HG02763 (cell line): Measurements from ENCODE around the gene SEC16A.
"Not testable (repeated sequence)": the region's sequence is repeated elsewhere in the genome, so short reads cannot be mapped to it uniquely, and the experiment has no call there.

ENCODE experiments used
- ATAC-seq: cut with Tn5 transposase; IDR thresholded peaks from one replicate; pipeline ENCODE4 v1.9.1; 2021; ENCODE audit warnings: mild to moderate bottlenecking, moderate library complexity; ENCODE audit not compliant: unreplicated experiment

Gene SEC16A

DNA sequence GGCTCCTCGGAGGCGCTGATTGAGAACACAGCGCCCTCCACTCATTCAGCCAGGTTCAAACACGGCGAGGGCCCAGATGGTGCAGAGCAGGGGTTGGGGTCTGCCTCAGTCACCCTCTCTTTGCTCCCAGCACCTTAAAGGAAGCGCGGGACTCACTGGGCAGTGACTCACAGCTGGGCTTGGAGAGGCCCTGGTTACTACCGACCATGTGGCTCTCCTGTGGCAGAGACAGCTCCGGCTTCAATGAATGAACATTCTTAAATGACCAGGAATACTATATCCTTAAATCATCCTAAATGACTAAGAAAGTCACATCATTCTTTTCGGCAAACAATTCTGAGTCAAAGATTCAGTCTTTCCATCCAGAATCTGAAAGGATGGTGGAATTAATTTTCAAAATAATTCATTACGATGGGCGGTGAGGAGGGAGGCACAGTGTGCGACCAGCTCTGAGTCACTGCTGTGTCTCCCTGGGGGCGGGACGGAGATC is 41.6 kb downstream of the SEC16A start:
- no peak for ATAC-seq

GRCh38 chr9:136439481-136440408 is 43.1 kb downstream of the SEC16A start, which contains the start of gene INPP5E:
TSS of gene INPP5E (minus strand) at chr9:136439845. CDS start at chr9:136439419, 426 bp downstream.
- peak; percentile 76 for ATAC-seq

DNA sequence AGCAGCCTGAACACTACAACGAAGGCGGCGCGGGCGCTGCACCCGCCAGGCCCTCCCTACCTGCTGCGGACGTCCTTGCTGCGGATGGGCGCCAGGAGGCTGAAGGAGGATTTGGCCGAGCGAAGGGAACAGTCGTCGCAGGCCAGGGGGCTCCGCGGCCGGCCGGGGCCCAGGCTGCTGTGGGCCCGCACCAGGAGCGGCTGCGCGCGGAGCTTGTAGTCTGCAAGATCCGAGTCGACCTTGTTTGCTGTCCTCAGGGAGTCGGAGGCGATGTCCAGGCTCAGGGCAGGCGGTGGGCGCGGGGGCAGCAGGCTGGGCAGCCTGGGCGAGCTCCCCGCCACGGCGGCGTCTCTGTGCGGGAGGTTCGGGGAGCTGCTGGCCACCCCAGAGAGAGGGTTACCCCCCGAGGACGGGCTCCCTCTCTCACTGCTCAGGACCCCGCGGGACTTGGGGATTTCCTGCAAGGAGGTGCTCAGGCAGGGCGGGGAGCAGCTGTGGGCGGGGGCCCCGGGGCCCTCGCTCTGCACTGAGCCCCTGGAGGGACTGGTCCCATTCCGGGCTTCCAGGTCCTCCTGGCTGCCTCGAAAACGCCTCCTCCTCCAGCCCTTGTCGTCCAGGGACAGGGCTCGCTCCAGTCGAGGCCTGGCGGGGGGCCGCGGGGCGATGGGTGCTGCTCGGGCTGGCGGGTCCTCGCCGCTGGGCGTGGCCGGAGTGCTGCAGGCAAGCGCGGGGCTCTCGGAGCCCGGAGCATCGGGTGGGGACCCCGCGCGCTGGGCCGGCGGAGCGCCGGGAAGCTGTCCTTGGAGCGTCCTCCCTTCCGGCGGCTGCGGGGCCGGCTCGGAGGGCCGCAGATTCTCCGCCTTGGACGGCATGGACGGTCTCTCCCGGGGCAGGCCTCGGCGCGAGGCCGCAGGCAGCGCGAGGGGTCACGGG is 44.0 kb downstream of the SEC16A start:
- ATAC-seq, result peak; percentile 36

DNA sequence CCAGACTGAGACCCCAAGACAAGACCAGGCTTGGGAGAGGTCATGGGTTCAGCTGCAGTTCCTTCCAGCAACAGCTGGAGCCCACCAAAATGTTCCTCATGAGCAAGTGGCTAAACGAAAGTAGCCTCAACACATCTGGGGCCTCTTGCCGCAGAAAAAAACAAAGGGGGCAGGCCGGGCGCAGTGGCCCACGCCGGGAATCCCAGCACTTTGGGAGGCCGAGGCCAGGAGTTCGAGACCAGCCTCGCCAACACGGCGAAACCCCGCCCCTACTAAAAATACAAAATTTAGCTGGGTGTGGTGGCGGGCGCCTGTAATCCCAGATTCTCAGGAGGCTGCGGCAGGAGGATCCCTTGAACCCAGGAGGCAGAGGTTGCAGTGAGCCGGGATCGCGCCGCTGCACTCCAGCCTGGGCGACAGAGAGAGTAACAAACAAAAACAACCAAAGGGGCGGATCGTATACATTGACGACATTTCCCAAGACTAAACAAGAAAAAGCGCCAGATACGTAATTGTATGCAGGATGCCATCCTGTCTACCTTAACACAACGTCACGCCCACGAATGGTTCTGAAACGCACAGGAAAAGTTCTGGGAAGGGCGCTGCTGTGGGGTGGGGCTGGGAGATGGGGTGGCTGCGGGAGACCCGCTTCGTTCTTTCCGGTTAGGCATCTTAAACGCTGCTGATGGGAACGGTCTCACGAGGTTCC is 44.8 kb downstream of the SEC16A start:
- no peak for ATAC-seq

DNA sequence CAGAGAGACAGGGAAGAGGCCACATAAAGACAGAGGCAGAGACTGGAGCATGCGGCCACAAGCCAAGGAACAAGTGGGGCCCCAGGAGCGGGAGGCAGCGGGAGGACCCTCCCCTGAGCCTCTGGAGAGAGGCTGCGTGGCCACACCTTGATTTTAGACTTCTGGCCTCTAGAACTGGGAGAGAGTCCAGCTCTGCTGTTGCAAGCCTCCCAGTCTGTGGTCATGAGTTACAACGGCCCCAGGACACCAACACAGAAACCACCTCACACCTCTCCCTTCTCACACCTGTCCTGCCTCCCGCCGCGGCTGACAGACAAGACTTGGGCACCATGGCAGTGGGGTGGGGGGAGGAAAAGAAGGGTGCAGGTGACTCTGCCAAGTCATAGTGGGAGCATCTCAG is 45.4 kb downstream of the SEC16A start:
- no peak for ATAC-seq

DNA sequence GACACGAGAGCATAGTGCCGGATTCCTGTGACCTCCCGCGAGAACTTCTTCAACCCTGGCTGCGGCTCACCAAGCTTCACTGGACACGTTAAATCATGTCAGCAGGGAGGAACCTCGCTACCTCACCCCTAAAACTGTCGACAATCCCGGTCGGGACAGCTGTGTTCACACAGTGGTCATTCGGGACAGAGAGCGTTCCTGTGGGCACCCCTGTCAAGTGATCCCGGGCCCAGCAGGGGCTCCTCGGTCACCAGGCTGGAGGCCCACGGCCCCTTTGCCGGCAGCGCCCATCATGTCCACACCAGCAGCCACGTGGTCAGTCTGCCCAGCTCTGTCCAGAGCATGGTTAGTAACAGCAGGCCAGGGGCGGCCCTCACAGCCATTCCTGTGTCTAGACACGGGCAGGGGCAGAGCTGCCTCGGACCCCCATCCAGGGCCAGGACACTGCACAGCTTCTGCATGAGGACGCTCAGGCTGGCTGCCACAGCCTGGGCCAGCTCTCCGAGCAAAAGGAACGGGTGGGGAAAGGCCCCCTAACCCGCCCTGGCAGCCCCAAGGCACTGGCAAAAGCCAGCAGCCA is 46.7 kb downstream of the SEC16A start:
- ATAC-seq, result no peak

DNA sequence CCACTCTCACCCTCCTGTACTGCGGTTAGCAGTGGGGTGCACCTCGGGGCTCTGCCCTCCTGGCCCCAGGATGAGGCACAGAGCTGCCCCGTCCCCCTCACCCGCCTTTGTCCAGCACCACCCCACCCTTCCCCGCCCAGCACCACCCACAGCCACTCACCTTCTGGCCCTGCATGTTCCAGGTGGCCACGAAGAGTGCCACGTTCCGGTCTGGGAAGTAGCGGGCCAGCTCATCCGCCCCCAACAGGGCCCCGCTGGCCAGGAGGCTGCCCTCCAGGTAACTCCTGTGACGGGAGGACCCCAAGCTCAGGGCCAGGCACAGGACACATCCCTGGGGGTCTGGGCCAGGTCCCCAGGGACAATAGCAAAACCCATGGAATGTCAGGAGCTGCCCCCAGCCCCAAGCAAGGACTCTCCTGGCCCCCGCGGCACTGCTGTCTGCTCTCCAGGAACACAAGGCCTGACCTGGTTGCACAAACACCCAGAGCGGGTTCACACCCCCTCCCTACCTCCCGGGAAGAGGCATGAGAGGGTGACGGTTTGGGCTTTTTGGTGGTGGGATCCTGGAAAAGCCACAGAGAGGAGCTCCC is 48.2 kb downstream of the SEC16A start:
- no peak for ATAC-seq

GRCh38 chr9:136433849-136434579 is 48.8 kb downstream of the SEC16A start:
- ATAC-seq, result no peak

DNA sequence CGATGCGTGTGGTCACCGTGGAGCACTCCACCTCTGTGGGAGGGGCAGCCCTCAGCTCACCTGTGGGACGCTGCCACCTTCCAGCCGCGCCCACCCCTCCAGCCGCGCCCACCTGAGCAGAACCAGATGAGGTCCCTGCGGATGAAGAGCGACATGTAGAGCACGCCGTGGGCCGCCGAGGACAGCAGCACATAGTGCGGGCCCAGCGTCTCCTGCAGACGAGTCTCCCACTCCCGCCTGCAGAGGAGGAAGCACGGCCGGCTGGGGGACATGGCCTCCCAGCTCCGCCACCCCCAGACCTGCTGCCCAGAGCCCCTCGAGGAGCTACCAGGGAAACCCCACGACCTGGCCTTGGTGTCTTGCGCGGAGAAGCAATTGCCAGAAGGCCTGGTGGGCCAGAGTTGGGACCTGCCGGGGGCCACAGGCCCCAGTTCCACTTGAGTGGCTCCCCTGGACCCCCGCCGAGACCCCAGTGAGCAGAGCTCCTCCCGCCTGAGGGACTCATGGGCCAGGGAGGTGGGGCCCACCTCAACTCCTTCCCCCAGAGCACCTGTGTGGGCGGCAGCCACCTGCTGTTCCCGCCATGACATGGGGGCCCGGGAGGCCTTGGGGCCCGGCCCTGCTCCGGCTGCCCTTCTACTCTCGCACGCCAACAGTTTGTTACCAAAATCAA is 49.7 kb downstream of the SEC16A start:
- no peak for ATAC-seq

DNA sequence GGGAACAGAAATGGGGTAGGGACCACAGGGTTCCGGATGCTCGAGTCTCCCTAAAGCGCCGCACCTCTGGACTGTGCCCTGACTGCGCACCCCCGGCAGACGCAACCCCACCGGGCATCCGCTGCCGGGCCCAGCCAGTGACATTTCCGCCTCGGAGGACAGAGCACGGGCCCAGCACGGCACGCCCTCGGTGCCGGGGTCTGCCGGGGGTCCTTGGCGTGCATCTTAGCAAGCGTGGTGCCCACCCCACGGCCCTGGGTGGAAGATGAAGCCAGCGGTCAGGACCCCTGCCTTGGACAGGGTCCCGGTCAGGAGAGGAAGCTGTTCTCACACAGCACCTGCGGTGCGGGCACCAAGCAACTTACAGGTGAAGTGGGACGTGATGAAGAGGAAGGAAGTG is 50.2 kb downstream of the SEC16A start:
- ATAC-seq, result no peak

DNA sequence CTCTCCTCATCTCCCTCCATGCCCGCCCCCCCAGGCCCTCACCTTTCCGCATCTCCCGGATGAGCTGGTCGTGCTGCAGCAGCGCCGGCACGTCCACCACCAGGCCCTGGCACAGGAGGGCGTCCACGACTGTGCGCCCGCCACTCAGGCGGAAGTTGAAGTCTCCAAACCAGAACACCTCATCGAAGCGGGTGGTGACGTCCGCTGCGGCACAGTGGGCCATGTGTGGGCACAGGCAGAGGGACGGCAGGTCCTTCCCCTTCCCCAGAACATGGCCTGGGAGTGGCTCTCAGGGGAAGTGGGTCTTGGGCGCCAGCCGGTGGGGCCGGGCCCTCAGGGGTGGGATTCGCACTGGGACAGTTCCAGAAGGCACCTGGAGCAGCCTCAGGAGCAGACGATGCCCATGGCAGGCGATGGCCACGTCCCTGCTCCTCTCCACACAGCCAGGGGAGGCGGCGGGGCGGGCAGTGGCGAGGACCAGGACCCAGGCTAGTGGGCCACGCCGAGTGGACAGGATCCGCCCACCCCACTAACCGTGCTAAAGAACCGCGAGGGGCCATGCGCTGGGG is 51.0 kb downstream of the SEC16A start:
- ATAC-seq, result no peak

DNA sequence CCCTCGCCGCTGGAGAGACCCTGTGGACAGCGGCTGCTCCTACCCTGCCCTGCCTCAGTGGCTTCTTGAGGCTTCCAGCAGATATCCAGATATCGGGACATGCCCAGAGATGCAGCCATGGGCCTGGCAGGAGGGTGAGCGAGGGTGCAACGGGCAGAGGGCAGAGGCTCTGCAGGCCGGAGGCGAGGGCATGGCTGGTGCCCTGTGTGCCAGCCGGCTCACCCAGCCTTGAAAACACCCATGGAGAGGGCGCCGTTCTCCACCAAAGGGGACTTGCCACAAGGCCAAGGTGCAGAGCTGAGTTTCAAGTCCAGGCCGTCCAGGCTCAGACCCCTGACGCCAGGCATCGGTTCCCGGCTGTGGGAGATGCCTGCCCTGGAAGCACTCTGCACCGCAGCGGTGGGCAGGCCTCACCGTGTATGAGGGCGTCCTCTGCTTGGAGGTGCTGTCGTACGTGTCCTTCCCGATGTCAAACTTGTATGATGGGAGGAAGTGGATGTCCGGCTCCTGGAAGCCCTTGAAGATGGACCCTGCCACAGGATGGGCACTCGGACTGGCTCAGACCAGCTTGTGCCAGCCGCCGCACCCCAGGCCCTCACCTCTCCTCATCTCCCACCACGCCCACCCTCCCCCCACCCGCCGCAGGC is 52.1 kb downstream of the SEC16A start:
- ATAC-seq, result no peak

DNA sequence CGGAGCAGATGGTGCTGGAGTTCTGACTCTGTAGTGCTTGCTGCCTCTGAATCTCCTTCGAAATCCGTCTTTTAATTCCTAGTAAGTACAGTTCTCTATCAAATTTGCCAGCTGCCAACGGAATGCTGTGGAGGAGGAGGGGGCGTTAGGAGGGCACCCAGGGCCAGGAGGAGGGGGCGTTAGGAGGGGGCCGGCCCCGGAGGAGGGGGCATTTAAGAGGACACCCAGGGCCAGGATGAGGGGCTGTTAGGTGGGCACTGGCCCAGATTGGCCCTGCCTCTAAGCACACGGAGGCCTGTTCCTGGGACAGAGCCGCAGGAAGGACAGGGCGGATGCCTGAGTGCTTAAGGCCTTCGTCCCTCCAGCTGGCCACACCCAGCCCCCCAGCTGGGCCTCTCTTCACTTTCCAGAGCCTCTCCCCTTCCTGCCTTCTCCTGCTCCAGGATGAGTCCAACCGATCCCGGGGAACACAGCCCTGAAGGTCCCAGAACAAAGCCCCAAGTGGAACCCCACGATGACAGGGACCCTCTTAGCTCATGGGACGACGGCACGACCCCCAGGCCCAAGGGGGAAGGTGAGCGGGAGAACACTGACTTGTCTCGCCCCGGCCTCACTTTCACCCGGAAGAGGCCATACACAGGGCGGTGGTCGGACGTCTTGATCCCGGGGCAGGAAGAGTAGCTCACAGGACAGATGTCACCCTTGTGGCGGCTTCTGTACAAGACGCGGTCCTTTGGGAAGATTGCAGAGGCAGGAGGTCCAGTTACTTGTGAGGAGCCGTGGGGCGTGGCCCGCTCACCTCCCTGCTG is 53.0 kb downstream of the SEC16A start:
- ATAC-seq, result no peak

DNA sequence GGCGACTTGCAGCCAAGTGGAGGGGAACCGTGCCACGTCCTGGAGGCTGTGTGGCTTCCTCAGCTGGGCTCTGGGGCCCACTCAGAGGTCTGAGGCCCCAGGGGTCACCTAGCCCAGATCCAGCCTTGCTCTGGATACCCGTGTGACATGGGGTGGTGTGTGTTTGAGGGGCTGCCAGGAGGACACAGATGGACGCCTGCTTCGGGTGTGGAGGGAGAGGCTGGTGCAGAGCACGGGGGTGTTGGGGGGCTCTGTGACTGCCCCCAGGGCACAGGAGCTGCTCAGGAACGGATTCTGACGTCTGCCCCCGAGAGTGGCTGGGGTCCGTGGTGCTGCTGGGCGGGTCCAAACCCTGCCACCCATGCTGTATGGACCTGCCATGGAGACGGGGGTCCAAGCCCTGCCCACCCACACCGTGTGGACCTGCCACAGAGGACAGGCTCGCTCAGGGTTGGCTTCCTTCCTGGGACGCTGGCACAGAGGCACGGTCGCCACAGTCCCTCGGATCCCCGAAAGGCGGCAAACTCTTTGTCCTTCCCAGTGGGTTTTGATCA is 53.7 kb downstream of the SEC16A start:
- no peak for ATAC-seq

DNA sequence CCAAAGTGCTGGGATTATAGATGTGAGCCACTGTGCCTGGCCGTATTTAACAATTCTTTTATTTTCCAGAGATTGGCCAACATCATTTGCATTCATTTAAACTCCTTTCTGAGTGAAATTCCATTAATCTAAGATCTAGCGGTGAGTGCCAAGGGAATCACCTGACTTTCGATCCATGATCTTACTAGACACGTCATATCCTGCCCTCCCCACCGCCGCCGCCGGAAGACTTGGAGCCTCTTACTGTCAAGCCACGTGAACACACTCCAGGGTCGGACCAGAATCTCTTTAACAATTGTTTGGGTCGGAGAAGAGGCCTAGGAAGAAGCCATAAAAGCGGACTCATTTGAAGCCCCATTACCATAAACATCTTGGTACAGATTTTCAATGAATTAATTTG is 56.1 kb downstream of the SEC16A start:
- ATAC-seq, result no peak

DNA sequence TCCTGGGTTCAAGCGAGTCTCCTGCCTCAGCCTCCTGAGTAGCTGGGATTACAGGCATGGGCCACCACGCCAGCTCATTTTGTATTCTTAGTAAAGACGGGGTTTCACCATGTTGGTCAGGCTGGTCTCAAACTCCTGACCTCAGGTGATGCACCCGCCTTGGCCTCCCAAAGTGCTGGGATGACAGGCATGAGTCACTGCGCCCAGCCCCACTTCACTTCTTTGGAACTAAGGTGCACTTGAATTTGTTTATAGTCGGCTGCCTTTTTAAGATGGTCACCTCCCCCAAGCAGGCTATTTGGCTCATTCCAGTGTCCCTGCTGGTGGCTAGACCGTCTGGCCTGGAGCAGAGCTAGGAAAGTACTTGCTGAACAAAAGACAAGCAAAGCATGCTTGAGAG is 57.5 kb downstream of the SEC16A start:
- not testable (repeated sequence) for ATAC-seq
